Muscle layer of colon (tissue), 2 donors: ENCODE data around the gene TCF20.

Source experiments
- H3K27ac ChIP-seq: one replicate; pipeline ENCODE4 v1.7.0; 2013; ENCODE audit warnings: low read depth, mild to moderate bottlenecking, low read length, moderate library complexity
- H3K27me3 ChIP-seq, 2 donors: one replicate each; pipeline ENCODE4 v1.7.0; 2013; ENCODE audit warnings: low read length in 2 of 2, mild to moderate bottlenecking in 2 of 2; ENCODE audit not compliant: insufficient read depth in 2 of 2, control insufficient read depth in 1 of 2
- H3K36me3 ChIP-seq: one replicate; pipeline ENCODE4 v1.7.0; 2013; ENCODE audit warnings: mild to moderate bottlenecking, low read length; ENCODE audit not compliant: insufficient read depth
- H3K4me1 ChIP-seq: one replicate; pipeline ENCODE4 v1.7.0; 2013; ENCODE audit warnings: mild to moderate bottlenecking, low read length; ENCODE audit not compliant: insufficient read depth
- H3K4me3 ChIP-seq, 2 donors: one replicate each; pipeline ENCODE4 v1.7.0; 2013; ENCODE audit warnings: low read length in 2 of 2, low read depth in 1 of 2, mild to moderate bottlenecking in 1 of 2, moderate library complexity in 1 of 2
- H3K9ac ChIP-seq: one replicate; pipeline ENCODE4 v1.7.0; 2013; ENCODE audit warnings: low read length
- H3K9me3 ChIP-seq: one replicate; pipeline ENCODE4 v1.7.0; 2013; ENCODE audit warnings: mild to moderate bottlenecking, low read length
- donor health status: abdominal sarcoma.
- donor health status: Adenocarcinoma of cecum.

The TCF20 gene

GRCh38 chr22:42286205-42286604 is 15.8 kb upstream of the TCF20 start:
- Histone ChIP-seq H3K4me1 (no peaks in the 10 kb centered on the region), H3K9ac (no peak overlapping the region), H3K27me3 (peaks cover 11 to 20% of the 10 kb centered on the region in 2 donors), H3K4me3 (no peak overlapping the region), H3K36me3 (no peaks in the 10 kb centered on the region), H3K9me3 (no peaks in the 10 kb centered on the region), H3K27ac (no peak overlapping the region)

- Histone ChIP-seq H3K9me3 (no peaks in the 10 kb centered on the region), H3K4me1 (no peaks in the 10 kb centered on the region), H3K9ac (no peak overlapping the region), H3K4me3 (no peak overlapping the region), H3K27ac (no peak overlapping the region), H3K36me3 (no peaks in the 10 kb centered on the region), H3K27me3 (peaks cover 11 to 20% of the 10 kb centered on the region in 2 donors)
Observed at GRCh38 chr22:42285604-42286003, 15.2 kb upstream of the TCF20 start.

- H3K9me3 ChIP-seq, result no peaks in the 10 kb centered on the region
- no peak overlapping the region for H3K4me3 ChIP-seq
- peaks cover 11 to 20% of the 10 kb centered on the region in 2 donors for H3K27me3 ChIP-seq
- no peak overlapping the region for H3K9ac ChIP-seq
- H3K4me1 ChIP-seq, result no peaks in the 10 kb centered on the region
- H3K27ac ChIP-seq, result no peak overlapping the region
- H3K36me3 ChIP-seq, result no peaks in the 10 kb centered on the region
Observed at GRCh38 chr22:42284643-42285181, 14.3 kb upstream of the TCF20 start.

GRCh38 chr22:42284202-42284591 is 13.7 kb upstream of the TCF20 start:
- Histone ChIP-seq H3K4me1 (no peaks in the 10 kb centered on the region), H3K27me3 (peaks cover 11 to 20% of the 10 kb centered on the region in 2 donors), H3K36me3 (no peaks in the 10 kb centered on the region), H3K4me3 (peak overlapping the region in 1 of 2 donors; percentile 49), H3K9me3 (no peaks in the 10 kb centered on the region), H3K9ac (no peak overlapping the region), H3K27ac (no peak overlapping the region)

GRCh38 chr22:42283278-42284201 is 13.1 kb upstream of the TCF20 start:
- peak overlapping the region; percentile 36 to 49 for H3K4me3 ChIP-seq
- H3K27me3 ChIP-seq, result peaks cover 11 to 20% of the 10 kb centered on the region in 2 donors
- H3K9me3 ChIP-seq, result no peaks in the 10 kb centered on the region
- no peak overlapping the region for H3K27ac ChIP-seq
- no peaks in the 10 kb centered on the region for H3K36me3 ChIP-seq
- H3K9ac ChIP-seq, result no peak overlapping the region
- H3K4me1 ChIP-seq, result no peaks in the 10 kb centered on the region

- Histone ChIP-seq H3K4me1 (no peaks in the 10 kb centered on the region), H3K27ac (no peak overlapping the region), H3K9me3 (no peaks in the 10 kb centered on the region), H3K27me3 (peaks cover 11 to 20% of the 10 kb centered on the region in 2 donors), H3K9ac (no peak overlapping the region), H3K36me3 (no peaks in the 10 kb centered on the region), H3K4me3 (peak overlapping the region in 1 of 2 donors; percentile 49)
Observed at GRCh38 chr22:42282943-42283277, 12.5 kb upstream of the TCF20 start.

GRCh38 chr22:42282252-42282942 is 11.9 kb upstream of the TCF20 start:
- Histone ChIP-seq H3K36me3 (no peaks in the 10 kb centered on the region), H3K9me3 (no peaks in the 10 kb centered on the region), H3K27me3 (peaks cover 11 to 20% of the 10 kb centered on the region in 2 donors), H3K4me1 (no peaks in the 10 kb centered on the region), H3K4me3 (no peak overlapping the region), H3K9ac (no peak overlapping the region), H3K27ac (no peak overlapping the region)

- H3K9ac ChIP-seq, result no peak overlapping the region
- H3K4me3 ChIP-seq, result no peak overlapping the region
- H3K27me3 ChIP-seq, result peaks cover 11 to 20% of the 10 kb centered on the region in 2 donors
- no peaks in the 10 kb centered on the region for H3K36me3 ChIP-seq
- H3K4me1 ChIP-seq, result no peaks in the 10 kb centered on the region
- H3K9me3 ChIP-seq, result no peaks in the 10 kb centered on the region
- no peak overlapping the region for H3K27ac ChIP-seq
Observed at GRCh38 chr22:42281706-42282251, 11.3 kb upstream of the TCF20 start.

- no peak overlapping the region for H3K9ac ChIP-seq
- H3K27me3 ChIP-seq, result peaks cover 11 to 20% of the 10 kb centered on the region in 2 donors
- no peak overlapping the region for H3K4me3 ChIP-seq
- H3K9me3 ChIP-seq, result no peaks in the 10 kb centered on the region
- no peaks in the 10 kb centered on the region for H3K4me1 ChIP-seq
- no peaks in the 10 kb centered on the region for H3K36me3 ChIP-seq
- no peak overlapping the region for H3K27ac ChIP-seq
Observed at GRCh38 chr22:42281284-42281683, 10.8 kb upstream of the TCF20 start.

GRCh38 chr22:42280836-42281235 is 10.4 kb upstream of the TCF20 start:
- Histone ChIP-seq H3K9me3 (no peaks in the 10 kb centered on the region), H3K27me3 (peaks cover 11 to 17% of the 10 kb centered on the region in 2 donors), H3K9ac (no peak overlapping the region), H3K4me1 (no peaks in the 10 kb centered on the region), H3K27ac (no peak overlapping the region), H3K36me3 (no peaks in the 10 kb centered on the region), H3K4me3 (no peak overlapping the region)

GRCh38 chr22:42280140-42280539 is 9.7 kb upstream of the TCF20 start:
- Histone ChIP-seq H3K27ac (no peak overlapping the region), H3K36me3 (no peaks in the 10 kb centered on the region), H3K9ac (no peak overlapping the region), H3K27me3 (peaks cover 10 to 13% of the 10 kb centered on the region in 2 donors), H3K4me3 (no peak overlapping the region), H3K9me3 (no peaks in the 10 kb centered on the region), H3K4me1 (no peaks in the 10 kb centered on the region)
